ENCODE measurements around the gene GNAZ.

GRCh38 chr22:23065069-23065451 is 5.3 kb upstream of the GNAZ start:
- no peak for TF ChIP-seq CTCF (IDR thresholded peaks at IDR 0.05)
- TF ChIP-seq POLR2A (IDR thresholded peaks at IDR 0.05) = no peak
